ENCODE results near the gene ARHGAP20.
A peak's percentile ranks its signal among the peaks of the same experiment; 100 is the strongest.

Gene ARHGAP20

DNA sequence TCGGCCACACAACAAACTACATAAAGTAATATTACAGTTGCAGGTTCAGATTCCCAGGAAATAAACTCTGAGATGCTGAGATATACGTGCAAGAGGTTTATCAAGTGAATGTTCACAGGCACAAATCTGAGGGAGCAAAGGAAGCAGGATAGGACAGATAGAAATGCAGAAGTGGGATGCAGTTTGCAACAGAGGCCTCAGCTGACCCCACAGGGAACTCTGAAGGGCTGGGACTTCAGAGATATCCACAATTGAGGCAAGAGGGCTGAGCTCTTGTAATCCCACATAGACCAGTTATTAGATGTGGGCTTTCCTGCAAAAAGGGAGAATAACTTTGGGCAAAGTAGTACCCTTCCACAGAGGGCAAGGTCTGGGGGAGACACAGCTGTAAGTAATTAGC lies 25.4 kb upstream of the ARHGAP20 start:
- Mint-ChIP-seq H3K27ac (ENCODE audit: low read depth) (no peak overlapping the region), H3K9me3 (no peaks in the 10 kb centered on the region), H3K4me1 (no peaks in the 10 kb centered on the region), H3K4me3 (no peak overlapping the region), H3K27me3 (peaks cover 14% of the 10 kb centered on the region), H3K36me3 (ENCODE audit: insufficient read depth) (no peaks in the 10 kb centered on the region)
- DNase-seq (ENCODE audit: low spot score in 2 of 2) (no peak), ATAC-seq (replicated peaks; ENCODE audit: extremely low read depth, poor library complexity, severe bottlenecking) (no peak)

DNA sequence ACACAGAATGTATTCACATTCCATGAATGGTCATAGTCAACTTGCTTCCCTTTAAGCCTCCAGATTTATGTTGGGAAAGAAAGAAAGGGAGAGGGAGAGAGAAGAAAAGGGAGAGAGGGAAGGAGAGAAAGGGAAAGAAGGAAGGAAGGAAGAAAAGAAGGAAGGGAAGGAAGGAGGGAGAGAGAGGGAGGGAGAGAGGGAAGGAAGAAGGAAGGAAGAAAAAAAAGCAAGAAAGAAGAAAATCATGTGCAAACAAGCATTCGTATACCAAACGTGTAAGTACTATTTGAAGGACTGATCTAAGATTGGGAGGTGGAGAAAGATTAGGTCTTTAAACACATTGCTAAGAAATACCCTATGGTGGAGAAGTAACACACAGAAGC lies 23.9 kb upstream of the ARHGAP20 start:
- H3K4me3 Mint-ChIP-seq: no peak overlapping the region
- no peaks in the 10 kb centered on the region for H3K9me3 Mint-ChIP-seq
- H3K27ac Mint-ChIP-seq (ENCODE audit: low read depth): no peak overlapping the region
- ATAC-seq (replicated peaks; ENCODE audit: extremely low read depth, poor library complexity, severe bottlenecking) (no peak), DNase-seq (ENCODE audit: low spot score in 2 of 2) (no peak)
- no peaks in the 10 kb centered on the region for H3K36me3 Mint-ChIP-seq (ENCODE audit: insufficient read depth)
- peaks cover 17% of the 10 kb centered on the region for H3K27me3 Mint-ChIP-seq
- no peaks in the 10 kb centered on the region for H3K4me1 Mint-ChIP-seq

DNA sequence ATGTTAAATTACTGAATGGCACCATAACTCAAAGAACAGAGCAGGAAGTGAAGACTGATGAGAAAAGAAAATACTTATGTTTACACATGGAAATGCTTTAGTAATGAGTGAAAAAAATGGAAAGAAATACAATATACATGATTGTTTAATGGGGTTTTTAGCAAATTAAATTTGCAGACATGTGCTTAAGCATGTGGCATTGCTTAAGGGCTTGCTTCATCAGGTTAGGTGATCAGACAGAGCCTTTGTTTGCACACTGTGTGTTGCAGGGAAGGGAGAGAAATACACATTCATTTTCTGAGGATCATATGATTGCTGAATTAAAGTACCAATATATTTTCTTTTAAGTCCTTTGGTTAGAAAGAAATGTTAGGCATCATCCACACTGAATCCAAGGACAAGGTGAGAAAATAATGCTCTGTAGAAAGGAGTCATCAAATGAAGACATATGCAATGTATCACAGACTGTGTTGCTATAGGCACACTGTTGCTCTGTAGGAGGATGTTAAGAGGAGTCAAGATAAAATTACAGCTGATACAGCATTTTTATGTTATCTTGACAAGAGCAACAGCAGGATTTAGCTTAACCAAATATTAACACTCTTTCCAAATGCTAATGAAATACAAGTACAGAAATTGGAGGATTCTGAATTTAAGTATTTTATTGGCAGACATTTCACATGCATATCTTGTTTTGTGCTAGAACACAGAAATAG lies 23.4 kb upstream of the ARHGAP20 start:
- no peak overlapping the region for H3K4me3 Mint-ChIP-seq
- no peak for DNase-seq (ENCODE audit: low spot score in 2 of 2)
- ATAC-seq (replicated peaks; ENCODE audit: extremely low read depth, poor library complexity, severe bottlenecking): no peak
- H3K4me1 Mint-ChIP-seq: no peaks in the 10 kb centered on the region
- no peak overlapping the region for H3K27ac Mint-ChIP-seq (ENCODE audit: low read depth)
- peaks cover 22% of the 10 kb centered on the region for H3K27me3 Mint-ChIP-seq
- H3K36me3 Mint-ChIP-seq (ENCODE audit: insufficient read depth): no peaks in the 10 kb centered on the region
- no peaks in the 10 kb centered on the region for H3K9me3 Mint-ChIP-seq

DNA sequence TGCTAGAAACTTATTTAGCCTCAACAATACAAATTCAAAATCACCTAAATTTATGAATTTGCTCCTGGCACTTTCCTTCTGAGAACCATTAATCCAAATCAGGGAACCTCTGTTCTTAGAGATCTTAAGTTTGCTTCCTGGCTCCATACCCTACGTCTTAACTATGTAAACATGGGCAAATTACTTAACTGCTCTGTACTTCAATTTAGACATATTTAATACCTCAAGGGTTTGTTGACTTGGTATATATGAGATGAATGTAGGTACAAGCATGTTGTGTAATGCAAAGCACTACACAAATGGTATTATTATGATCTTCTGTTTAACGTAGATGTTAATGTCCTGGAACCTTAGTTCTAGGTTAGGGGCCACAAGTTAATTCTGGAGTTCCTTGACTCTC lies 22.6 kb upstream of the ARHGAP20 start:
- no peaks in the 10 kb centered on the region for H3K9me3 Mint-ChIP-seq
- no peaks in the 10 kb centered on the region for H3K4me1 Mint-ChIP-seq
- ATAC-seq (replicated peaks; ENCODE audit: extremely low read depth, poor library complexity, severe bottlenecking) (no peak), DNase-seq (ENCODE audit: low spot score in 2 of 2) (no peak)
- no peak overlapping the region for H3K27ac Mint-ChIP-seq (ENCODE audit: low read depth)
- H3K36me3 Mint-ChIP-seq (ENCODE audit: insufficient read depth): no peaks in the 10 kb centered on the region
- peaks cover 26% of the 10 kb centered on the region for H3K27me3 Mint-ChIP-seq
- no peak overlapping the region for H3K4me3 Mint-ChIP-seq

DNA sequence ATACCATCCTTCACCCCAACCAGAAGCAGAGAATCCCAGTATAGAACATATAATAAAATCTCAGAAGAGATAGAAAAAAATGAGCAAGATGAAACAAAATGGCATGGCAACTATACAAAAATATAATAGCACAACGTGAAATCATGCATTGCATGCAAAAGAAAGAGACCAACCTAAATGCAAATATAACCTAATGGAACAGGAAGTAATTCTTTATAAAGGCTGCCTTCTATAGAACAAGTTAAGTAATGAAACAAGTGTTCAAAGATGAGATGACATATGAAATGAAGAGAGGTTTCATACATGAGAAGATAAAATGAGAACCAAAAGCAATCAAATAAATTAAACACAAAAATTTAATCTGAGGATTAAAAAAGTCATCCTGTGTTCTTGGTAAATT lies 18.5 kb upstream of the ARHGAP20 start:
- DNase-seq (ENCODE audit: low spot score in 2 of 2): no peak
- H3K36me3 Mint-ChIP-seq (ENCODE audit: insufficient read depth): no peaks in the 10 kb centered on the region
- H3K4me1 Mint-ChIP-seq: no peaks in the 10 kb centered on the region
- no peak for ATAC-seq (replicated peaks; ENCODE audit: extremely low read depth, poor library complexity, severe bottlenecking)
- peaks cover 53% of the 10 kb centered on the region for H3K27me3 Mint-ChIP-seq
- H3K4me3 Mint-ChIP-seq: no peak overlapping the region
- H3K9me3 Mint-ChIP-seq: no peaks in the 10 kb centered on the region
- no peak overlapping the region for H3K27ac Mint-ChIP-seq (ENCODE audit: low read depth)

DNA sequence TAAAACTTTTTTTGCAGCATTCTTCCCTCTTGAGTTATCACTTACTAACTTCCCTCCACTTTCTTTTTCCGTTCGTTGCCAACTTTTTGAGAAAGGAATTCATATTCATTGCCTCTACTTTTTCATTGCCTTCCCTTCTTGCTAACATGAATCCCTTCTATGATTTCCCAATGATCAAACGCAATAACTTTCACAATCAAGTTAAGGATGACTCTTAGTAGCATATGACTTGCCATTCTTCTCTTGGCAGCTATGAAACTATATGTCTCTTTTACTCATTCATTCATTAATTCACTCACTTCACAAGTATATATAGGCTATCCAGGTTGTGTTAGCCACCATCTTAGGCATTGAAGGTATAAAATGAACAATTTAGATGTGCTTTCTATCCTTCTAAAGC lies 16.6 kb upstream of the ARHGAP20 start:
- Mint-ChIP-seq H3K4me3 (no peak overlapping the region), H3K4me1 (no peaks in the 10 kb centered on the region), H3K9me3 (no peaks in the 10 kb centered on the region), H3K27me3 (peaks cover 59% of the 10 kb centered on the region), H3K27ac (ENCODE audit: low read depth) (no peak overlapping the region), H3K36me3 (ENCODE audit: insufficient read depth) (no peaks in the 10 kb centered on the region)
- ATAC-seq (replicated peaks; ENCODE audit: extremely low read depth, poor library complexity, severe bottlenecking): no peak
- DNase-seq (ENCODE audit: low spot score in 2 of 2): no peak

DNA sequence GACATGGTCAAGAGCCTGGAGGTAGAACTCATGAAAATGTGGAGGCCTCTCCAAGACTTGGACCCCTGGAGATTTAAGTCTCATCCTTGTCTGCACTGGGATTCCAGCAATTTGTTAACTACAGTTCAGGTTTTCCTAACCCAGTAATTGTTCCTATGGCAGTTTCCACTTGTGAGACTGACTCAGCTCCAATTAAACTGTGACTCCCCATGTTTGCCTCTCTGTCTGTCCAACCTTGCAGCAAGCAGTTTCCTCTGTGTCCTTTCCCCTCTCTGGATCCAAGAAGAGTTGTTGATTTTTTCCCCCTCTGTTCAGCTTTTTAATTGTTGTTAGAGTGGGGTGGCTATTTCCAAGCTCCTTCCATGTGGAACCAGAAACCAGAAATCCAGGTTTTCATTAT lies 16.2 kb upstream of the ARHGAP20 start:
- no peak overlapping the region for H3K4me3 Mint-ChIP-seq
- H3K36me3 Mint-ChIP-seq (ENCODE audit: insufficient read depth): no peaks in the 10 kb centered on the region
- no peaks in the 10 kb centered on the region for H3K4me1 Mint-ChIP-seq
- no peak for DNase-seq (ENCODE audit: low spot score in 2 of 2)
- ATAC-seq (replicated peaks; ENCODE audit: extremely low read depth, poor library complexity, severe bottlenecking): no peak
- no peaks in the 10 kb centered on the region for H3K9me3 Mint-ChIP-seq
- no peak overlapping the region for H3K27ac Mint-ChIP-seq (ENCODE audit: low read depth)
- peaks cover 60% of the 10 kb centered on the region for H3K27me3 Mint-ChIP-seq

DNA sequence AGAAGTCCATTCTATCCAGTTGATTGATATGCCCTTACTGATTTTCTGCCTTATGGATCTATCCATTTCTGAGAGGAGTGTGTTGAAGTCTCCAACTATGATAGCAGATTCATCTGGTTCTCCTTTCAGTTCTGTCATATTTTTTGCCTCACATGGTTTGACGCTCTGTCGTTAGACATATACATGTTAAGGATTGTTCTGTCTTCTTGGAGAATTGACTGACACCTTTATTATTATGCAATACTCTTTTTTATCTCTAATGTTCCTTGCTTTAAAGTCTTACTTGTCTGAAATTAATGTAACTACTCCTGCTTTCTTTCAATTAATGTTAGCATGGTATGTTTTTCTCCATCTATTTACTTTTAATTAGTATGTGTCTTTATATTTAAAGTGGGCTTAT lies 12.1 kb upstream of the ARHGAP20 start:
- Mint-ChIP-seq H3K4me1 (no peaks in the 10 kb centered on the region), H3K36me3 (ENCODE audit: insufficient read depth) (no peaks in the 10 kb centered on the region), H3K27ac (ENCODE audit: low read depth) (no peak overlapping the region), H3K27me3 (peaks cover 44% of the 10 kb centered on the region), H3K9me3 (no peaks in the 10 kb centered on the region), H3K4me3 (no peak overlapping the region)
- DNase-seq (ENCODE audit: low spot score in 2 of 2) (no peak), ATAC-seq (replicated peaks; ENCODE audit: extremely low read depth, poor library complexity, severe bottlenecking) (no peak)

DNA sequence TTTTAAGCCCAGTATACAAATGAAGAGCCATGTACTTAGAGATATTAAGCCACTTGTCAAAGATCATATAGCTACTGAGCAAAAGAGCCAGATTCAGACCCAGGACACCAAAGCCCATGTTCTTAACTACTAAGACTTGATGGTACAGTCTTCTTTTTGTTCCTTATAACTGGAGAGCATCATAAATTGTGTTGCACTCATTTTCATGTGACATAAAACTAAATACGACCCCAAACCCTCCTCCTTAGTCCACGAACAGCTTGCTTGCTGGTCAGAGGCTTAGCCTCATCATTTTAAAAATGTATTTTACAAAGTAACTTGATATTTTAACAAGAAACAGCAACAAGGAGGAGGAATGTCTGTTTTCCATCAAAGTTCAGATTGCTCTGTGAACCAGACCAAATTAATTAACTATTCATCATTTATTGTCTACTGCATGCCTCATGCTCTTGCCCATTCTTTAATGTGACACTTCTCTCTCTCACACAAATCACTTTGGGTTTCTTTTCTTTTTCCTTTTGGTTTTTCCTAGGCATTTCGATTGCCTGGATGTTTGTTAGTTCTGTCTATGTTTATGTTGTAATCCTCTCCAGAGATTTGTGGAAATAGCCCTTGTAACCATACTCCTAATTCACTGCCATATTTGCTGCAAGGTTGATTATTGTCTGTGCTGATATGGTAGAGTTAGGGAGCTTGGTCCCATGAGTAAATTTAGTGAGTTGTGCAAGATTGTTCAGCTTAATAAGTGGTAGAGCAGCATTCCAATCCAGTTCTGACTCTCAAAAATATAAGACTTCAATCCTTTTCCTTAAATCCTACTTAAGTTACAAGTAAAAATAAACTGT lies 8.4 kb upstream of the ARHGAP20 start:
- ATAC-seq (replicated peaks; ENCODE audit: extremely low read depth, poor library complexity, severe bottlenecking): no peak
- Mint-ChIP-seq H3K9me3 (no peaks in the 10 kb centered on the region), H3K27me3 (peaks cover 18% of the 10 kb centered on the region), H3K27ac (ENCODE audit: low read depth) (no peak overlapping the region), H3K4me3 (no peak overlapping the region), H3K4me1 (no peaks in the 10 kb centered on the region), H3K36me3 (ENCODE audit: insufficient read depth) (no peaks in the 10 kb centered on the region)
- DNase-seq (ENCODE audit: low spot score in 2 of 2): no peak

DNA sequence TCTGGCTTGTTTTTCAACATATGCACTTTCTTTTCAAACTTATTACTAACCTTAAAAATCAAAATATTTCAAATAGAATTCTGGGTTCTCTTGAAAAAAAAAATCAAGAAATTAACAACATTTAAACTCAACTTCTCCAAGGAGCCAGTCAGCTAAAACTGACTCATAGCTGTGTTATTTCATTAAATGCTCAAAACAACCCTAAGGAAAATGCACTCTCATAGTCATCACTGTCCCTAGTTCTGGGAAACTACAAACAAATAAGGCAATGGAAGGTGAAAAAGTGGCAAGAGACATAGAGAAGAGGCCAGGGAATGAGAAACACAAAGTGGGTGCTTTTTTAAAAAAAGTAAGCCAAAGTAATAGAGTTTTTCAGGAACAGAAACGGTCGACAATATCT lies 4.1 kb upstream of the ARHGAP20 start:
- DNase-seq (ENCODE audit: low spot score in 2 of 2) (no peak), ATAC-seq (replicated peaks; ENCODE audit: extremely low read depth, poor library complexity, severe bottlenecking) (no peak)
- Mint-ChIP-seq H3K27ac (ENCODE audit: low read depth) (no peak overlapping the region), H3K9me3 (no peaks in the 10 kb centered on the region), H3K4me3 (no peak overlapping the region), H3K36me3 (ENCODE audit: insufficient read depth) (no peaks in the 10 kb centered on the region), H3K4me1 (peaks cover 9% of the 10 kb centered on the region), H3K27me3 (peaks cover 12% of the 10 kb centered on the region)

DNA sequence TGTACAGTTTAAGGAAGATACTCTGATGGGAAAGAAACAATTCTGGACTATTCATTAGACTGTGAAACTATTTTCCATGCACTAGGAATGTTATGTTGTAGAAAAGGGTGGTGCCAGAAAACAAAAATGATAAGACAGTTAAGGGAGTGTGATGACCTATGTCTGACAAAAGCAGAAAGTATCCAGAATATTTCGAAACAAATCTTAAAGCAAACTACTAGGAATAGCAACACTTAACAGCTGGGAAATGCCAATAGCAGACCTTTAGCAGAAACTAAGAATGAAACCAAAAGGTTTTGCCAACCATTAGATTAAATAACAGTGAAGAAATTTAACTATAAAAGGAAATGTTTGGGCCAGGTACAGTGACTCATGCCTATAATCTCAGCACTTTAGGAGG lies 3.3 kb upstream of the ARHGAP20 start:
- Mint-ChIP-seq H3K27ac (ENCODE audit: low read depth) (no peak overlapping the region), H3K9me3 (no peaks in the 10 kb centered on the region), H3K4me1 (peaks cover 14% of the 10 kb centered on the region), H3K4me3 (no peak overlapping the region), H3K27me3 (peaks cover 19% of the 10 kb centered on the region), H3K36me3 (ENCODE audit: insufficient read depth) (peaks cover under 1% of the 10 kb centered on the region)
- DNase-seq (ENCODE audit: low spot score in 2 of 2) (no peak), ATAC-seq (replicated peaks; ENCODE audit: extremely low read depth, poor library complexity, severe bottlenecking) (no peak)

DNA sequence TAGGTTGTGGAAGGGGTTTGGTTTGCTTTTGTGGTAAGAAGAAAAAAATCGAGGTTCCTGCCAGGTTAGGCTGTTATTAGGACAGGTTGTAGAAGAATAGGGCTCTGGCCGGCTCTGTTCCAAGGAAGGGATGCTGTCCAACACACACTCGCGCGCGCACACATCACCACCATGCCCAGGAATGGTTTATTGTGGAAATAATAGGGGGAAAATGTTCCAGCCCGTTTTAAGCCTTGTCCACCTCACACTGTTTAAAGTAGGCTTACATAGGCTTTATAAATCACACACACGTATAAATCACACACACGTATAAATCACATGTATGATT lies 1.2 kb upstream of the ARHGAP20 start:
- Mint-ChIP-seq H3K27ac (ENCODE audit: low read depth) (no peak overlapping the region), H3K9me3 (no peaks in the 10 kb centered on the region), H3K4me1 (peaks cover 14% of the 10 kb centered on the region), H3K27me3 (peaks cover 41% of the 10 kb centered on the region), H3K36me3 (ENCODE audit: insufficient read depth) (peaks cover 1% of the 10 kb centered on the region), H3K4me3 (peak overlapping the region; percentile 78)
- ATAC-seq (replicated peaks; ENCODE audit: extremely low read depth, poor library complexity, severe bottlenecking) (no peak), DNase-seq (ENCODE audit: low spot score in 2 of 2) (no peak)

DNA sequence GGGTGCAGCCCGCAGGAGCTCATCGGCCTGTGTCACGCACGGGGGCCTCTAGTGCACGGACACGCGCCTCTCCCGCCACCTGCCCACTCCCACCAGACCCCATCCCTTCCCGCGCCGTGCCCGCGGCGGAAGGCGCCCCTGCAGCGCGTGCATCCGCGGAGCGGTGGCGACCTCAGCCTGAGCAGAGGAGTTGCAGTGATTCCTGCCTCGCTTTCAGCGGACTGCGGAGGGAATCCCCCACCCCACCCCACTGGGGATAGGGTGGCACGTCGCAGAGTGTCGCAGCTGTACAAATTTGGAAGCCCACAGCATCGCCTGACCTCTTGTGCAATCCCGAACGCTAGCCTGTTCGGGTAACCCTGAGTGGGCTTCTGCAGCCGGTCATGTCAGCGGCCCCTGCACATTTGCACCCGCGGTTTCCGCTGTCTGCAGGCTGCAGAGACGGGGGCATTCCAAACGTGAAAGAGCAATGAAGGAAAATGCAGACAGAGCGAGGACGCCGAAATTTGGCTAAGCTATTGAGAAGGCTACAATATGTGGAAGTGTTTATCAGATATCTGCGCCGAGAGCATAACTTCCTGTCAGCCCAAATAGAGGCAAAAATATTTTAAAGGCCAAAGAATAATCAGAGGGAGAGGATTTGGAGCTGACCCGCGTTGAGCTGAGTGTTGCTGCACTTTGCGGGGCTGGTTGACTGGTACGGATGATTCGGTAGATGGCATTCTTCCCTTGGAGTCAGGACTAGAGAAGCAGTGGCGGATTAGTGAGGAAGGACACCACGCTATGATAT lies 617 bp upstream of the ARHGAP20 start:
- H3K27ac Mint-ChIP-seq (ENCODE audit: low read depth): no peak overlapping the region
- H3K9me3 Mint-ChIP-seq: no peaks in the 10 kb centered on the region
- H3K27me3 Mint-ChIP-seq: peaks cover 46% of the 10 kb centered on the region
- H3K4me1 Mint-ChIP-seq: peaks cover 14% of the 10 kb centered on the region
- no peak for DNase-seq (ENCODE audit: low spot score in 2 of 2)
- H3K36me3 Mint-ChIP-seq (ENCODE audit: insufficient read depth): peaks cover 1% of the 10 kb centered on the region
- peak; percentile 26 for ATAC-seq (replicated peaks; ENCODE audit: extremely low read depth, poor library complexity, severe bottlenecking)
- H3K4me3 Mint-ChIP-seq: peak overlapping the region; percentile 78
